Measurements from ENCODE around the gene RBM14. TPM values are rescaled to one million over a fixed set of nuclear protein-coding genes. Genes with fewer than 3 reads are reported as not detected.

RBM14 gene, protein sequence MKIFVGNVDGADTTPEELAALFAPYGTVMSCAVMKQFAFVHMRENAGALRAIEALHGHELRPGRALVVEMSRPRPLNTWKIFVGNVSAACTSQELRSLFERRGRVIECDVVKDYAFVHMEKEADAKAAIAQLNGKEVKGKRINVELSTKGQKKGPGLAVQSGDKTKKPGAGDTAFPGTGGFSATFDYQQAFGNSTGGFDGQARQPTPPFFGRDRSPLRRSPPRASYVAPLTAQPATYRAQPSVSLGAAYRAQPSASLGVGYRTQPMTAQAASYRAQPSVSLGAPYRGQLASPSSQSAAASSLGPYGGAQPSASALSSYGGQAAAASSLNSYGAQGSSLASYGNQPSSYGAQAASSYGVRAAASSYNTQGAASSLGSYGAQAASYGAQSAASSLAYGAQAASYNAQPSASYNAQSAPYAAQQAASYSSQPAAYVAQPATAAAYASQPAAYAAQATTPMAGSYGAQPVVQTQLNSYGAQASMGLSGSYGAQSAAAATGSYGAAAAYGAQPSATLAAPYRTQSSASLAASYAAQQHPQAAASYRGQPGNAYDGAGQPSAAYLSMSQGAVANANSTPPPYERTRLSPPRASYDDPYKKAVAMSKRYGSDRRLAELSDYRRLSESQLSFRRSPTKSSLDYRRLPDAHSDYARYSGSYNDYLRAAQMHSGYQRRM
- 63.3 TPM for total RNA-seq
- long read RNA-seq, transcript RBM14-201 (3 exons, 2,828 nt), result major isoform, 33 of 53 reads
- long read RNA-seq, partial matches to known transcripts, result 18 of 53 reads
- long read RNA-seq, other reads (novel, unspliced or antisense), result 2 of 53 reads

DNA sequence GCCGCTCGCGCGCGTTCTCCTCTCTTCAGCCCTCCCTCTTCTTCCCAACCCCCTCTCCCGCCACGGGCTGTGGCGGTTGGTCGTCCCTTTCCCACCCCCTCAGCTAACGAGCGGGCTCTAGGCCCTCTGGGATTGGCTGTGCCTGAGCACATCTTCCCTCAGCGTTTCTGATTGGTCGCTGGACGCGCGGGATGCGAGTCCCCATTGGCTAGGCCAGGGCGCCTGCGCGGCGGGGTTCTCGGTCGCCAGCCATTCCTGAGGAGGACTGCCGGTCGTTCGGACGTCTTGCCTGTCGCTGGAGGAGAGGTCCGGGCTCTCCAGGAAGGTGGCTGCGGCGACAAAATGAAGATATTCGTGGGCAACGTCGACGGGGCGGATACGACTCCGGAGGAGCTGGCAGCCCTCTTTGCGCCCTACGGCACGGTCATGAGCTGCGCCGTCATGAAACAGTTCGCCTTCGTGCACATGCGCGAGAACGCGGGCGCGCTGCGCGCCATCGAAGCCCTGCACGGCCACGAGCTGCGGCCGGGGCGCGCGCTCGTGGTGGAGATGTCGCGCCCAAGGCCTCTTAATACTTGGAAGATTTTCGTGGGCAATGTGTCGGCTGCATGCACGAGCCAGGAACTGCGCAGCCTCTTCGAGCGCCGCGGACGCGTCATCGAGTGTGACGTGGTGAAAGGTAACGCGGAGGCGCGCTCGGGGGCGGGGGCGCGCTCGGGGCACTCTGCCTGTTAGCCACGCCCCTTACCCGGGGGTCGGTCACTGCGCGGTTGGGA, at the start of gene RBM14:
Gene RBM14 (plus strand): TSS at position 252 of the 776 bp plus-strand sequence. CDS start 91 bp downstream, at position 343.
- H3K27me3 ChIP-seq, result no peaks in the 10 kb centered on the region
- intact Hi-C loops (cut with DNase I), result no loop called here
- no peaks in the 10 kb centered on the region for H3K9me3 ChIP-seq
- peak within 1 kb of the TSS; percentile 71 for H3K4me3 ChIP-seq
- peak within 1 kb of the TSS; percentile 94 for H3K27ac ChIP-seq
- no peaks in the 10 kb centered on the region for H3K36me3 ChIP-seq
- ATAC-seq (peak; percentile 97), DNase-seq (peak; percentile 99)
- H3K4me1 ChIP-seq, result peaks cover 39% of the 10 kb centered on the region
- TF ChIP-seq, protein P1, sequence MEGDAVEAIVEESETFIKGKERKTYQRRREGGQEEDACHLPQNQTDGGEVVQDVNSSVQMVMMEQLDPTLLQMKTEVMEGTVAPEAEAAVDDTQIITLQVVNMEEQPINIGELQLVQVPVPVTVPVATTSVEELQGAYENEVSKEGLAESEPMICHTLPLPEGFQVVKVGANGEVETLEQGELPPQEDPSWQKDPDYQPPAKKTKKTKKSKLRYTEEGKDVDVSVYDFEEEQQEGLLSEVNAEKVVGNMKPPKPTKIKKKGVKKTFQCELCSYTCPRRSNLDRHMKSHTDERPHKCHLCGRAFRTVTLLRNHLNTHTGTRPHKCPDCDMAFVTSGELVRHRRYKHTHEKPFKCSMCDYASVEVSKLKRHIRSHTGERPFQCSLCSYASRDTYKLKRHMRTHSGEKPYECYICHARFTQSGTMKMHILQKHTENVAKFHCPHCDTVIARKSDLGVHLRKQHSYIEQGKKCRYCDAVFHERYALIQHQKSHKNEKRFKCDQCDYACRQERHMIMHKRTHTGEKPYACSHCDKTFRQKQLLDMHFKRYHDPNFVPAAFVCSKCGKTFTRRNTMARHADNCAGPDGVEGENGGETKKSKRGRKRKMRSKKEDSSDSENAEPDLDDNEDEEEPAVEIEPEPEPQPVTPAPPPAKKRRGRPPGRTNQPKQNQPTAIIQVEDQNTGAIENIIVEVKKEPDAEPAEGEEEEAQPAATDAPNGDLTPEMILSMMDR (IDR thresholded peaks at IDR 0.05), result no peak

DNA sequence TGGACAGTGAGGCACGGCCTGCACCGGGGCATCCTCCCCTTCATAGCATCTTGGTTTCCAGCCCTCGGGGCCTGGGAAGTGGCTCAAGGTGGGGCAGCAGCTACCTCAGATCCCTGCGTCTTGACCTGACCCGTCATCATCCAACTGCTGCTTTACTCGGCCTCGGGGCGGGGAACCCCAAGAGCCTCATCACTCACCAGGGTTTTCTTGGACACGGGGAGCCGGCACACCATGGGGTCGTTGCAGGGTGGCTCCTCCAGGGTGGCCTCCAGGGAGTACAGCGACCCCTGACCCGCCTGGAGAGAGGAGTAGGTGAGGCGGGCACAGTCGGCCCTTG, 48.7 kb upstream of the RBM14 start:
- DNase-seq (no peak), ATAC-seq (no peak)
- Histone ChIP-seq H3K9me3 (no peaks in the 10 kb centered on the region), H3K4me1 (peaks cover 7% of the 10 kb centered on the region), H3K27ac (no peak overlapping the region), H3K4me3 (peak overlapping the region; percentile 67), H3K36me3 (no peaks in the 10 kb centered on the region), H3K27me3 (no peaks in the 10 kb centered on the region)
- TF ChIP-seq, protein P1 (IDR thresholded peaks at IDR 0.05), result no peak
- intact Hi-C loops (cut with DNase I), result no loop called here

DNA sequence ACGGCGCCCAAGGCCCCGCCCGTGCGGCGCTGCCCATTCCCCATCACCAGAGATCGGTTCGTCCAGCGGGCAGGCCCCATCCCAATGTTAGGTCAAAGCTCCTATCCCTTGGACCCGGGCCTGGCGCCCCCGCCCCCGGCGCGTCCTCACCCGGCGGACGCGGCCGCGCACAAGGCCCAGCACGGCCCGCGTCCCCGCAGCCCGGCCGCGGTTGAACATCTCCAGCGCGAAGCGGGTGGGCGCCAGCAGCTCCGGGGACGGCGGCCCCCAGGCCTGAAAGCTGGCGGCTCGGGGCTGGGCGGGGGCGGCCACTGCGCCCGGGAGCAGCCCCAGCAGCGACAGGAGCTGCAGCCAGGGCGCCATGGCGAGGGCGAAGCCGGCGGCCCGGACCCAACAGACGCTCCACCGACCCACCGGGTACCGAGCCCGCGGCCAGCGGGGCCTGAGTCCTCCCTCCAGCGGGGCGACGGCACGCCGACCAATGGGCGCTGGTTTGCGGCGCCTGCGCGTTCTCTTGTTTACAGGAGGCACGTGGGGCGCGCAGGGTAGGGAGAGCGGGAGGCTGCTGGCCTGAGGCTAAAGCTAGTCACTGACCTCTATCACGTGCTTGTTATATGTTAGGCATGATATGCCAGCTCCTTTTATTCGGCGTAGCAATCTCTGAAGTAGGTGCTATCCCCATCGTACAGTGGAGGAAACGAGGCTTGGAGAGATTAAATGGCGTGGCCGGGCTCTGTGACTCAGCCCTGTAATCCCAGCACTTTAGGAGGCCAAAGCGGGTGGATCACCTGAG, 48.1 kb upstream of the RBM14 start, which contains the start of gene CTSF:
Gene CTSF (minus strand): TSS at position 483 of the 793 bp plus-strand sequence. CDS start 120 bp downstream, at position 363.
- Histone ChIP-seq H3K36me3 (no peaks in the 10 kb centered on the region), H3K4me1 (peaks cover 7% of the 10 kb centered on the region), H3K27ac (no peak within 1 kb of the TSS), H3K4me3 (peak within 1 kb of the TSS; percentile 67), H3K9me3 (no peaks in the 10 kb centered on the region), H3K27me3 (no peaks in the 10 kb centered on the region)
- intact Hi-C loops (cut with DNase I), result no loop called here
- DNase-seq (peak; percentile 94), ATAC-seq (peak; percentile 95)
- TF ChIP-seq, protein P1 (IDR thresholded peaks at IDR 0.05), result no peak

DNA sequence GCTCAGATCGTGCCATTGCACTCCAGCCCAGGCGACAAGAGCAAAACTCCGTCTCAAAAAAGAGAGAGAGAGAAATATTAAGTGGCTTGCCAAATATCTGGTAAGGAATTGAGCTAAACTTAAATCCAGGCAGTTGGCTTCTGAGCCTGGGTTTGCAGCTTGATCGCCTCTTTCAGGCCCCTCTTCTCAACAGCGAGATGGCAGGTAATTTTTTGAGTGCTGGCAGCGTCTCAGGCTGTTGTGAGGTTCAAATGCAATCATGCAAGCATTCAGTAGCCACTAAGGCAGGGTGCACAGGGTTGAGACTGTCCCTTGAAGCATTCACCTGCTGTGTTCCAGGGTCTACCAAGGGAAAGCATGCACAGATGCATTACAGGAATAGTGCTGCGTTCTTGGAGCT, 47.4 kb upstream of the RBM14 start:
- Histone ChIP-seq H3K27ac (no peak overlapping the region), H3K36me3 (no peaks in the 10 kb centered on the region), H3K9me3 (no peaks in the 10 kb centered on the region), H3K4me3 (no peak overlapping the region), H3K27me3 (no peaks in the 10 kb centered on the region), H3K4me1 (peaks cover 7% of the 10 kb centered on the region)
- TF ChIP-seq, protein P1 (IDR thresholded peaks at IDR 0.05), result no peak
- ATAC-seq (no peak), DNase-seq (no peak)
- intact Hi-C loops (cut with DNase I), result no loop called here

Data from upper lobe of right lung (tissue), 1 donor.